Measurements from ENCODE around the gene FAM32A.

Gene FAM32A

DNA sequence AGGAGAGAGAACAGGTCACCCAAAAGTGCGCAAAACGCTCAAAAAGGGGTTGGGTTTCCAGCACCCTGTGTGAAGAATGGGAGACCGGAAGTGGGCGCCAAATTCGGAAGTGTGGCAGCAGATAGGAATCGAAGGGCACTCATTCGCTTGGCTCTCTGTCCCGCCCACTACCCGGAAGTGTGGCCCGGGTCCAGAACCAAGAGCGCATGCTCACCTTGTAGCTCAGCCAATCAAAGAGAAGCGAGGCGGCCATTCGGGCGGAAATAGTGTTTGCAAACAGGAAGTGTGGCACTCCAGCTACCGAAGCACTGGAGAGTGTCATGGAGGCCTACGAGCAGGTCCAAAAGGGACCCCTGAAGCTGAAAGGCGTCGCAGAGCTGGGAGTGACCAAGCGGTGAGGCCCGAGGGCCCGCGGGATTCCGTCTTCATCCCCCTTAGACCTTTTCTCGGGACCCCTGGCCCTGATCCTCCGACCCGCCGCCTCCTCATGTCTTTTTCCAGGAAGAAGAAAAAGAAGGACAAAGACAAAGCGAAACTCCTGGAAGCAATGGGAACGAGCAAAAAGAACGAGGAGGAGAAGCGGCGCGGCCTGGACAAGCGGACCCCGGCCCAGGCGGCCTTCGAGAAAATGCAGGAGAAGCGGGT lies at the start of gene FAM32A:
Gene FAM32A, plus strand, starts transcription at position 288 of the 645 bp plus-strand sequence. Its CDS starts 33 bp downstream, at position 321.
- peak; percentile 99 for DNase-seq

DNA sequence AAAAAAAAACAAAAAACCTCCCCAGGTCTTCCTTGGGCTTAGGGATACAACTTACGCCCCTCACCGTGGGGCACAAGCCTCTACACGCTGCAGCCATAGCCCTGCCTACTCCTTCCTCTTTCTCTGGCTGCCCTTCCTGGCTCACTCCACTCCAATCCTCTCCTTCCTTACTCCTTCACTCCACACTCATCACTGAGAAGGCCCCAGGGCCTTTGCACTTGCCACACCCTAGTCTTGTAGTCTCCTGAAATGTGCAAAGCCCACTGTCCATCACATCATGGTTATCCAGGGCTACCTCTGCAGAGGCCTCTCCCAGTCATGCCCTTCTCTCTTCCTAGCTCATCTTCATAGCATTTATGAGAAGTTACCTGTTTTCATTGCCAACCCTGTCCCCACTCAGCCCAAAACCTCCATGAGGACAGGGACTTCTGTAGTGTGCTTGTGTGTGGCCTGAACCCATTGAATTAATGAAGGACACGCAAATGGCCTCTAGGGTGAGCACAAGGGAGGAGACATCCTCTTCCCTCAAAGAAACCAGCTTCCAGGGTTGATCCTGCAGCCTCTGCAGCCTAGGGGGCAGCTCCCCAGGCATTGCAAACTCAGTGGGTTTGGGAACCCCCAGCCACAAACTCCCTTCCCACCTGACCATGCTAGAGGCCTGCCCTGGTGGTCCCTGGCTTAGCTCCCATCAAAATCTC lies 49.6 kb upstream of the FAM32A start:
- no peak for DNase-seq

DNA sequence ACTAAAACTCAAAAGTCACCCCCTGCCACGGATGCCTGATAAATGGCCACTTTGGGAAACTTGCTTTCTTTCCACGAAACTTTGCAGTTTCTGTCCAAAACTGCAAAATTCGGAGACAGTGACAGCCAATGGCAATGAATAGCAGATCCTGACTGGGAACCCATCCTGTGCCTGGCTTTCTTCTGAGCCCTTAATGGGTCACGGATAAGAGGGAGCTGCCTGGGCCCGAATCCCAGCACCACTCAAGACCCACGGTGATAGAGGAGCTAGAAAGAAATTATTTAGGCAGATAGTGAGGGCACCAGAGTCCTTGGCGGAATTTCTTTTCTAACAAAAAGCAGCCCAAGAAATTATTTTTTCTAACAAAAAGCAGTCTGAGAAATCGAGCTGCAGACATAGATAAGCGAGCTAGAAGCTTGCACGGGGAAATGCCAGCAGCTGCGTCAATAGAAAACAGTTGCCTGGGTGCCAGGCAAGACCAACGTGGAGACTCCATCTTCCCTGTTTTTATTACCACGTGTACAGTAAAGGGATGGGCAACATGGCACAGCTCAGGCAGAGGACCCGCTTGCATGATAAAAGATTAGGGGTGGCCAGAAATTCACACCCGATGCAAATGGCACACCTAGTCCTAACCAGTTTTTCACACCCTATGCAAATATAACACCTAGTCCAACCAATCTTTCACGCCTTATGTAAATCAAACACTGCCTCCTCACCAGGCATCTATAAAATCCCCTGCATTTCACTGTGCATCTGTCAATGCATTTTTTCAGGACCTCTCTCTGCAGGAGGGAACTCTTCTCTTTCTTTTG lies 48.8 kb upstream of the FAM32A start:
- DNase-seq, result no peak

DNA sequence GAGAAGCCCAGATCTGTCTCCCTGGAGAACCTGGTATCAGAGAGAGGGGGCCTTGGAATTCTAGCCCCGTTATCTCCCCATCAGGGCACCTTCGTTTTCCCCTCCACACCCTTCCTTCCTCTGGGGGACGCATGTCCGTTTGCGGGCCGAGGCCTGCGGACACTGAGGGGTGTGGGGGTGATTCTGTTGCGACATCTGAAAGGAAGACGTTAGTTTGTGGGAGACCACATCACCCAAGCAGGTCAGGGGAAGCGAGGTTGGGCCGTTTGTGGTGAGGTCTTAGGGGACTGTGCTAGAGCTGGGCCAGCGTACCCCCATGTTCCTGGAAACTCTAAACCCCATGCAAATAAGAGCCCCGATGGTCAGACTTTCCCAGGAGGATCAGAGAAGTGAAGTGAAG lies 45.5 kb upstream of the FAM32A start:
- DNase-seq, result no peak

DNA sequence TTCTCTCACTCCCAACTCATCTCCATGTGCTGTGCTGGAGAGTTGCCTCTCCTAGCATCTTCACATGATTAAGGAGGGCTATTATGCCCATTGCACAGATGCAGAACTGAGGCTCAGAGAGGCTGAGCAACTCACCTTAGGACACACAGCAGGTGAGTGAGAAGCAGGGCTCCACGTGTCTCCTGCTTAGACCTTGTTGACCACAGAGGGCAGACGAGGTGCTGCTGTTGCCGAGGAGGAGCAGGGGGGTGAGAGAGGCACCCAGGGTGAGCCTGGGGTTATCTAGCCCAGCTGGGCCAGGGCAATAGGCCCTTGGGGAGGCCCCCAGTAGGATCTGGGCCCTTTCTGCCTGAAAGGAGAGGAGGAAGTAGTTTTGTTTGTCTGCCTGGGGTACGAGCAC lies 44.2 kb upstream of the FAM32A start:
- DNase-seq, result no peak

DNA sequence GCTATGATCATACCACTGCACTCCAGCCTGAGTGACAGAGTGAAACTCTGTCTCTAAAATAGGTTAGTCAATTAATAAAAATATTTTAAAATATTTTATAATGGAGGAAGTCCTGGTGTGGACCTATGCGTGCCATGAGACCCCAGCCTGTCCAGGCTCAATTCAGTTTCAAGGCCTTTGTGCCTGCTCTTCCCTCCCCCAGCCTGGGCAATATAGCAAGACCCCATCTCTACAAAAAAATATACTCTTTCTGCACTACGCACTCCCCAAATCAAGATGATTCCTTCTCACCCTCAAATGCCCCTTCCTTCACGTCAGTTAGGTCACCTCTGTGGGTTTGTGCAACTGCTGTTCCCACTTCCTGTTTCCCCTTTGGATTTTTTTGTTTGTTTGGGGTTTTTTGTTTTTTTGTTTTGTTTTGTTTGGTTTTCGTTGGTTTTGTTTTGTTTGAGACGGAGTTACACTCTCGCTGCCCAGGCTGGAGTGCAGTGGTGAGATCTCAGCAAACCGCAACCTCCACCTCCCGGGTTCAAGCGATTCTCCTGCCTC lies 43.1 kb upstream of the FAM32A start:
- no peak for DNase-seq

DNA sequence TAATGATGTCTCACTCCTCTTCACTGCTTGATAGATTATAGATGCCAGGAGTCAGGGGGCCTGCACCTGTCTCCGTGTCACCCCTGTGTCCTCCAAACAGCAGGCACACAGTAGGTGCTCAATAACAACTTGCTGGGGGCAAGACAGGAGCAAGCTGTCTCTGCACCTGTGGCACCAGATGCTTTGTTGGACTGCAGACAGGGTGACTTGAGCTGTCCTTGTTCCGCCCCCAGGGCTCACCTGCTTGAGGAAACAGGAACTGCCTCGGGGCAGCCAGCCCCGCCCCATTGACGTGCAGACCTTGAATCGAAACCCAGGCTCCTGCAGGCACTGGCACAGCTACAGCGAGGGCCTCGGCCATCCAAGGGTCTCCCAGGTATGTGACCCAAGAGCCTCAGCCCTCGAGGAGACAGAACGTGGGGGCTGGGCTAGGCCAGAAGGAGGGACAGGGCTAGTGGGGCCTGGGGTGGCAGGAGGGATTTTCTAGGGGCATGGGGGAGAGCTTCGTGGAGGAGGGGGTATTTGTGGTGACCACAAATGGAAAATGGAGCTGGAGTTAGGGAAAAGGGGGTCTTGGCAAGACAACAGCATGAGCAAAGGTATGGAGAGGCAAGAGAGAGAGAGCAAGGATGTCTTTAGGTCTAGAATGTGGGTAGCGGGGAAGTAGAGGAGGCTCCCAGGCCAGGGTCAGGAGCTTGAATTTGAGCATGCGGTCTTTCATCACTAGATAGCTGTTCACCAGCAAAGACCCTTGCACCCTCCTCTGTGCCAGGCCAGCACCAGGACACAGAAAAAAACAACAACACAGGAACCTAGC lies 41.6 kb upstream of the FAM32A start, which contains the start of gene HSH2D:
Gene HSH2D, plus strand, starts transcription at position 287 of the 817 bp plus-strand sequence. CDS start 5,066 bp downstream, outside the sequence.
- DNase-seq, result peak; percentile 90

DNA sequence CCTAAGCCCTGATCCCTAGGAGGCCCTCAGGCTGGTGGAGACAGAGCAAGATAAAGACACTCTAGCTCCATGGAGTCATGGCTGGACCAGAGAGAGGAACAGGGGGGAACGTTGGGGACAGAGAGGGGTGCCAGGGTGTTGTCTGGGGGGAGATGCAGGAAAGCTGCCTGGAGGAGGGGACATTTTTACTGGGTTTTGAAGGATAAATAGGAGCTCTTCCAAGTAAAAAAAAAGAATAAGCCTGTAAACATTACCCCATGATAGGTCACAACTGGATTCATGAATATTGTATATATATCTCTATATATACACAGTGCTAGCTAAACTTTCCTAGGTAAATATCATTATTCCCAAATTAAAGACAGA lies 41.0 kb upstream of the FAM32A start:
- no peak for DNase-seq

DNA sequence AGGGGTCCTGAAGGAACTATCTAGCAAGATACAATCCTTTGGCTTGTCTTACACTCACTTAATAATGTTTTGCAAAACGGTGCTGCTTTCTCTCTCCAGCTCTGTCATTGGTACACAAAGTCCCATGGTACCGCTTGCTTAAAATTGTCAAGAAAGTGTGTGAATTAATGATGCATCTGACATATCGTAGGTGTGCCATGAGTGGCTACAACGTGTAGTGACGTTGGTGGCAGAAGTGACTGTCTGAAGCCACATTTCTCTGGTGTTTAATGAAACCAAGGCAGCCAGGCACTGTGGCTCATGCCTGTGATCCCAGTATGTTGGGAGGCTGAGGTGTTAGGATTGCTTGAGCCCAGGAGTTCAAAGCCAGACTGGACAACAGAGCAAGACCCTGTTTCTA lies 39.1 kb upstream of the FAM32A start:
- no peak for DNase-seq

DNA sequence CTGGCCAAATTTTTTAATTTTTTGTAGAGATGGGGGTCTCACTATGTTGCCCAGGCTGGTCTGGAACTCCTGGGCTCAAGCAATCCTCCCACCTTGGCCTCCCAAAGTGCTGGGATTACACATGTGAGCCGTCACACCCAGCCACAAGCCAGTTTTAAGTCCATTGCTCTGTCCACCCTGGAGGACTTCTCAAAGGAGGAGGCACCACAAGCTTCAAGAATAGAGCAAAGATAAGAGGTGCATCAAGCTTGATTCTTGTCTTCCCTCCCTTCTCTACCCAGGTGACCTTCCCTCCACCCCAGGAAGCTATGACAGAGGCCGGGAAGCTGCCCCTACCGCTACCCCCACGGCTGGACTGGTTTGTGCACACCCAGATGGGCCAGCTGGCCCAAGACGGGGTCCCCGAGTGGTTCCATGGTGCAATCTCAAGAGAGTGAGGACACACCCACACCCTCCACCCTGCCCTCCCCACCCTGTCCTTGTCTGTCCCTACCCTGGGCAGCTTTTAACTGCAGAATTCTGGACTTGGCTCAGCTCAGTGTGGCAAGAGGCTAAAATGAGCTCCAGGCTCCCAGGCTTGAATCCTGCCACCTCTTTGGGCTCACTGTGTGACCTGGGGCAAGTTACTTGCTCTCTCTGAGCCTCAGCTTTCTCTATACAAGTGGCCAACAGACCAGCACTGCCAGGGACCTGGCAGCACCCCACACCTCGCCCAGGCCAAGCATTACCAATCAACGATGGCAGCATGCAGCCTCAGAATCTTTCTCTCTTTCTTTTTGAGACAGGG lies 36.6 kb upstream of the FAM32A start:
- DNase-seq, result no peak

DNA sequence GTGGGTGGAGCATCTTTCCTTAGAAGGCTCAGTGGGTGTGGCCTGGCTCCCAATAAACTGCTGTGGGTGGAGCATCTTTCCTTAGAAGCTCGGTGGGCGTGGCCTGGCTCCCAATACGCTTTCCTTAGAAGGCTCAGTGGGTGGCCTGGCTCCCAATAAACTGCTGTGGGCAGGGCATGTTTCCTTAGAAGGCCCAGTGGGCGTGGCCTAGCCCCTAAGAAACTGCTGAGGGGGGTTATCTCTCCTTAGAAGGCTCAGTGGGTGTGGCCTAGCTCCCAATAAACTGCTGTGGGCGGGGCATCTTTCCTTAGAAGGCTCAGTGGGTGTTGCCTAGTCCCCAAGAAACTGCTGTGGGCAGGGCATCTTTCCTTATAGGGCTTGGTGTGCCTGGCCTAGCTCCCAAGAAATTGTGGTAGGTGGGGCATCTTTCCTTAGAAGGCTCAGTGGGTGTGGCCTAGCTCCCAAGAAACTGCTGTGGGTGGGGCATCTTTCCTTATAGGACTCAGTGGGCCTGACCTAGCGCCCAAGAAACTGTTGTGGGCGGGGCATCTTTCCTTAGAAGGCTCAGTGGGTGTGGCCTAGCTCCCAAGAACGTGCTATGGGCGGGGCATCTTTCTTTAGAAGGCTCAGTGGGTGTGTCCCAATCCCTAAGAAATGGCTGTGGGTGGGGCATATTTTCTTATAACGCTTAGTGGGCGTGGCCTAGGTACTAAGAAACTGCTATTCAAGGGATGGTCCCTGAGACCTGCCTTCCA lies 31.5 kb upstream of the FAM32A start:
- DNase-seq, result no peak

DNA sequence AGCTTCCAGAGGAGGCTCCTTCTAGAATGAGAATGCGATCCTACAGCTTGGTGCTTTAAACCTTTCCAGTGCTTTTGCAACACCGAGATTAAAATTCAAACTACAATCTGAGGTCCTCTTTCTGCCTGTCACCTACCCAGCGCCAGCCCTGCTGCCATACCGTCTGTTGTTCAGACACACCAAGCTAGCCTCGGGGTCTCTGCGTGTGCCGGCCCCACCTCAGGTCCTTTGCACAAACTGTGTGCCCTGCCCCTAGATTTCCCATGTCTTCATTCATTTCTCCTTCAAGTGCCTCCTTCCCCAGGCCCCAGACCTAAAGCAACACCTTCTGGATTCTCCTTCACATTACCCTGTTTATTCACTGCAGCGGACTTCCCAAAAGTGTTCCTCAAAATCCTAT lies 30.7 kb upstream of the FAM32A start:
- no peak for DNase-seq

DNA sequence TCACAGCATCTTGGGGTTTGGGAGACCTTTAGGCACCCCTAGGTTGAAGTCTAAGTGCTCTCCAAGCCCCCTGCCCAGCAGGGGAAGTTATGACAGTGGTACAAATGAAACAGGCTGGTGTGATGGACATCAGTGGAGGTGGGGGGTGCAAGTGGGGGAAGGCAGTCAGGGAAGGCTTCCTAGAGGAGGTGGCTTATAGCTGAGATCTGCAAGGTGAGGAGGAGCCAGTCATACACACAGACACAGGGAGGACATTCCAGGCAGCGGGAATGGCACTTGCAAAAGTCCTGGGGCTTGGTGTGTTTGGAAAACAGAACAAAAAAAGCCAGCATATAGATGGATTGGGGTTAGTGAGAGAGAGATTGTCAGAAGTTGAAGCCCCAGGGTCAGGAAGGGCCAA lies 30.1 kb upstream of the FAM32A start:
- no peak for DNase-seq

DNA sequence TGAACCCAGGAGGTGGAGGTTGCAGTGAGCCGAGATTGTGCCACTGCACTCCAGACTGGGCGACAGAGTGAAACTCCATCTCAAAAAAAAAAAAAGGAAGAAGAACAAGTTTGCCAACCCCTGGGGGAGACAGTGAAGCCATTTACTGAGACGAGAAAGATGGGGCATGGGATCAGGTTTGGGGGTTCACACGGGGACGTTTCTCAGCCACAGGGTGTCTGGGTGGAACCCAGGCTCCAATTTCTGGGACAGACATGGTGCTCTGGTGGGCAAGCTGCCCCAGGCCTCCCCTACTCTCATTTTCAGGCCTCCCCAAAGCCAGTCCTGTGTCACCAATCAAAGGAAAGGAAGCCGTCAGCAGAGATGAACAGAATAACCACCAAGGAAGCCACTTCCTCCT lies 28.3 kb upstream of the FAM32A start:
- no peak for DNase-seq

DNA sequence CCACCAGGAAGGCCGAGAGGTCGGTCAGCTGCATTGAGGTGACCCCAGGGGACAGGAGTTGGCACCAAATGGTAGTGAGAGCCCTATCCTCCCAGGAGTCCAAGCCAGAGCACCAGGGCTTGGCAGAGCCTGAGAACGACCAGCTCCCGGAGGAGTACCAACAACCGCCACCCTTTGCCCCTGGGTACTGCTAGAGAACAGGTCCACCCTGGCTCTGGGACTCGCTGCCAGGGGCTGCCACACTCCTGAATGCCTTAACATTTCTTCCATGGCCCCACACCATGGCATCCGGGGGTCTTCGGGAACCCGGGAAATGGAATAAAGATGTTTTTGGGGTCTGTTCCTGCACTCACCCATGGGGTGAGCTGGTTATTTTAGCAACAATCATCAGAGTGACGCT lies 27.6 kb upstream of the FAM32A start:
- DNase-seq, result no peak

DNA sequence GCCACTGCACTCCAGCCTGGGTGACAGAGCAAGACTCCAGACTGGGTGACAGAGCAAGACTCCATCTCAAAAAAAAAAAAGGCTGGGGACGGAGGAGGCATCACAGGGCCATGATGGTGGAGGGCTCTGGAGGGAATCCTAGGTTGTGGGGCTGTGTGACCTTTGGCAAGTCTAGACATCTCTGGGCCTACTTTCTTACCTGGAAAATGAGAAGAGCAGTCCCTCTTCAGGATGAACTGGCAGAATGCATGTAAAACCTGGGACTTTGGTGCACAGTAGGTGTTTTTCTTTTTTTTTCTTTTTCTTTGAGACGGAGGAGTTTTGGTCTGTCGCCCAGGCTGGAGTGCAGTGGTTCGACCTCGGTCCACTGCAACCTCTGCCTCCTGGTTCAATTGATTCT lies 25.6 kb upstream of the FAM32A start:
- DNase-seq, result no peak

DNA sequence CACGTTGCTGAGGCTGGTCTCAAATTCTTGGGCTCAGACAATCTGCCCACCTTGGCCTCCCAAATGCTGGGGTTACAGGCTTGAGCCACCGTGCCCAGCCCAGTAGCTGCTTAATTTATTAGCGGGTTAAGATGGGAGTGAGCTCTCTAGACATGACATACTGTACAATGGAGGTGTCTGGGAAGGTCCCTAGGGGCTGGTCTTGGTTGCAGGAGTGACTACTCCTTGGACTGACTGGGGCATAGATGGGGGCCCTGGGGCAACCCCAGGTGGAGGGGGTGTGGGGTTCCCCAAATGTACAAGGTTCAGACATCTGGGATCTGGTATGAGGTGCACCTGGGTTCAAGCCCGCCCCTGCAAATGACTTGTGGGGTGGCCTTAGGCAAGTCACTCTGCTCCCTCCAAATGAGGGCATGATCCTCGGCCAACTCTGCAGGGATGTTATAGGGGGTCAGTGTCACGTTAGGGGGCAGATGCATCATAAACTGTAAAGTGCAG lies 24.7 kb upstream of the FAM32A start:
- no peak for DNase-seq

DNA sequence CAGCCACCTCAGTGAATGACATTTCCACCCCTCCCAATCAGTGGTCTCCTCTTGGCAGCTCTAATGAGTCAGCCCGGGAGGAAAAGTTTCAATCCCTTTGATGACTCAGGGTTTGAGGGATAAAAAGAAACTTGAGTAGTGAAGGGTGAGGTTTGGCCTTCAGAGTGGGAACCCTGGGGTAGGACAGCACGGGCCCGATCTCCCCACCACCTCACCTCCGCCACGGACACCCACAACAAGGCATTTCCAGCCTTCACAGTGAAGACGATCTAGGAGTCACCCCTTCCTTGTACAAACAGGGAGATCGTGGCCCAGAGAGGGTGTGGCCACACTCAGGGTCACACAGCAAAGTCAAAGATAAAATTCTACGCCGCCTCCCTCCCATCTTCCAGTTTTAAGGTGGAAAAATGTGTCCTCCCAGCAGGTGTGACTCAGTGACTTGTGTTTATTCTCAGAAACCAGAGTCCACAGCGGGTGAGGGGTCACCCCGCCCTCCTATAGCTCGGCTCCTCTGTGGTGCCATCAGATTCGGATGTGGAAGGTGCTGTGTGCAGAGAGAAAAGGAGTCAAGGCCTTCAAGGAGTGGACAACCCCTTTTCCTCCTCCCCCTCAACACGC lies 24.2 kb upstream of the FAM32A start:
- peak; percentile 12 for DNase-seq

DNA sequence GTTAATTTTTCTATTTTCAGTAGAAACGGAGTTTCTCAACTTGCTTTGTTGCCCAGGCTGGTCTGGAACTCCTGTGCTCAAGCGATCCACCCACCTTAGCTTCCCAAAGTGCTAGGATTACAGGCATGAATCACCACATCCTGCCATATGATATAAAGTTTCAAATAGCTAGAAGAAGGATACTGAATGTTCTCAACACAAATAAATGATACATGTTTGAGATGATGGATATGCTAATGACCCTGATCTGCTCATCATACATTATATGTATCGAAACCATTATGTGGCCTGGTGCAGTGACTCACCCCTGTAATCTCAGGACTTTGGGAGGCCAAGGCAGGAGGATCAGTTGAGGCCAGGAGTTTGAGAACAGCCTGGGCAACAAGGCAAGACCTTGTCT lies 23.4 kb upstream of the FAM32A start:
- DNase-seq, result no peak

DNA sequence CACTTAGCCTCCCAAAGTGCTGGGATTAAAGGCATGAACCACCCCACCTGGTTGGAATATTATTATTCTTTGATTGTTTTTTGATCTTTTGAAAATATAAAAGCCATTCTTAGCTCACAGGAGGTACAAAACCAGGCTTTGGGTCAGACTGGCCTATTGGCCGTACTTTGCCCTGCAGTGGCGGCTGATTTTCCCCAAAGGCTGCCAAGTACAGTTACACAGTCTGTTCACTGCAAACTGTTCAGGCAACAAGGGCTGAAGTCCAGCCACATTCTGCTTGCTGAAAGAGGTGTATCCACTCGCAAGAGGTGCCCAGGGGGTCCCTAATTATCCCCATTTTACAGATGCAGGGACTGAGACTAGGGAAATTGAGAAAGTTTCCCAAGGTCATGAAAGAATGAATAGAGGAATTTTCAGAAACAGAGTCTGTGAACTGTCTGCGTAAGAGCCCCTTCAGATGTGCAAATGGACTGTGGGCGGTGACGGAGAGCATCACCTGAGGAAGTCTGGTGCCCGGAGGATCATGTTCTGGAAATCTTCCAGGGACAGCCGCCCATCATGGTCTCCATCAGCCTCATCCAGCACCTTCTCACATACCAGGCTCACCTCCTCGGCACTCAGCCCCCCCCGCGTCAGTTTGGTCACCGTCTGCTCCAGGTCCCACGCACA lies 20.9 kb upstream of the FAM32A start:
- DNase-seq, result no peak

Data from CD4-positive, alpha-beta T cell treated with Interleukin-17A for 4 hours (primary cell).